ENCODE measurements around the gene ANO6. TPM values are rescaled to one million over a fixed set of nuclear protein-coding genes. Genes with fewer than 3 reads are reported as not detected.

Gene ANO6
- total RNA-seq, 1 experiment from 2014 or later = 51.4 TPM

- ChIA-PET POLR2A (ENCODE audit: unreplicated experiment) (no interaction called here), CTCF (interaction anchor here (0.6 kb wide), 1 partner anchor 126 kb away, joined by 5 read pairs; no protein-coding TSS in a partner anchor)
- no peaks in the 10 kb centered on the region for H4K20me1 ChIP-seq (ENCODE audit: insufficient read depth)
- no peaks in the 10 kb centered on the region for H3K27me3 ChIP-seq (ENCODE audit: insufficient read depth, low read depth)
- no peak overlapping the region for H2AFZ ChIP-seq
- H3K4me2 ChIP-seq = peak overlapping the region; percentile 83
- no peaks in the 10 kb centered on the region for H3K9me3 ChIP-seq (ENCODE audit: insufficient read depth, low read depth)
- DNase-seq = peak in 1 of 2 experiments; percentile 68
- peaks cover 46% of the 10 kb centered on the region for H3K4me1 ChIP-seq (replicated peaks; ENCODE audit: insufficient read depth)
- H3K36me3 ChIP-seq (ENCODE audit: low read depth) = no peaks in the 10 kb centered on the region
- no peaks in the 10 kb centered on the region for H3K9me2 ChIP-seq (ENCODE audit: insufficient read depth)
- peaks cover 91% of the 10 kb centered on the region for H3K79me2 ChIP-seq (ENCODE audit: low read depth)
- BruUV-seq (replicated peaks) = no TSS peak
- H3F3A ChIP-seq (ENCODE audit: insufficient read depth, low read depth) = peaks cover 52% of the 10 kb centered on the region
- intact Hi-C loops (cut with micrococcal nuclease; ENCODE audit: unreplicated experiment) = loop anchor here (5.0 kb wide), 1 partner anchor 508 kb away; the partner anchor contains the start of gene ARID2
- TF ChIP-seq EZH2 (IDR thresholded peaks at IDR 0.05; ENCODE audit: low read depth) = no peak
- peak overlapping the region; percentile 86; the same call in 1 of the 2 replicates for H3K4me3 ChIP-seq
- H3K27ac ChIP-seq = peak overlapping the region; percentile 93
Measured at GRCh38 chr12:45219621-45220020, 3.7 kb downstream of the ANO6 start.

- peak overlapping the region; percentile 86; the same call in 1 of the 2 replicates for H3K4me3 ChIP-seq
- H3K27me3 ChIP-seq (ENCODE audit: insufficient read depth, low read depth) = no peaks in the 10 kb centered on the region
- intact Hi-C loops (cut with micrococcal nuclease; ENCODE audit: unreplicated experiment) = no loop called here
- CTCF ChIA-PET = no interaction called here
- H2AFZ ChIP-seq = no peak overlapping the region
- H3K9me2 ChIP-seq (ENCODE audit: insufficient read depth) = no peaks in the 10 kb centered on the region
- no TSS peak for BruUV-seq (replicated peaks)
- H3F3A ChIP-seq (ENCODE audit: insufficient read depth, low read depth) = peaks cover 46% of the 10 kb centered on the region
- H3K79me2 ChIP-seq (ENCODE audit: low read depth) = peaks cover 95% of the 10 kb centered on the region
- no peaks in the 10 kb centered on the region for H3K36me3 ChIP-seq (ENCODE audit: low read depth)
- H3K4me1 ChIP-seq (replicated peaks; ENCODE audit: insufficient read depth) = peaks cover 43% of the 10 kb centered on the region
- H3K9me3 ChIP-seq (ENCODE audit: insufficient read depth, low read depth) = no peaks in the 10 kb centered on the region
- H3K27ac ChIP-seq = peak overlapping the region; percentile 93
- no peaks in the 10 kb centered on the region for H4K20me1 ChIP-seq (ENCODE audit: insufficient read depth)
- POLR2A ChIA-PET (ENCODE audit: unreplicated experiment) = interaction anchor here (0.5 kb wide), 1 partner anchor 70 kb away, joined by 3 read pairs; no protein-coding TSS in a partner anchor
- TF ChIP-seq EZH2 (IDR thresholded peaks at IDR 0.05; ENCODE audit: low read depth) (no peak), CTCF (conservative IDR thresholded peaks at IDR 0.05) (no peak)
- peak in 1 of 2 experiments; percentile 93 for DNase-seq
- H3K4me2 ChIP-seq = peak overlapping the region; percentile 83
Measured at GRCh38 chr12:45220363-45220931, 4.6 kb downstream of the ANO6 start.

GRCh38 chr12:45220969-45221368 lies 5.1 kb downstream of the ANO6 start:
- Histone ChIP-seq H2AFZ (no peak overlapping the region), H3K27me3 (ENCODE audit: insufficient read depth, low read depth) (no peaks in the 10 kb centered on the region), H4K20me1 (ENCODE audit: insufficient read depth) (no peaks in the 10 kb centered on the region), H3K27ac (peak overlapping the region; percentile 93), H3K9me2 (ENCODE audit: insufficient read depth) (no peaks in the 10 kb centered on the region), H3K4me3 (peak overlapping the region; percentile 39; the same call in 1 of the 2 replicates), H3F3A (ENCODE audit: insufficient read depth, low read depth) (peaks cover 40% of the 10 kb centered on the region), H3K4me1 (replicated peaks; ENCODE audit: insufficient read depth) (peaks cover 43% of the 10 kb centered on the region), H3K9me3 (ENCODE audit: insufficient read depth, low read depth) (no peaks in the 10 kb centered on the region), H3K79me2 (ENCODE audit: low read depth) (peaks cover 100% of the 10 kb centered on the region), H3K36me3 (ENCODE audit: low read depth) (no peaks in the 10 kb centered on the region), H3K4me2 (peak overlapping the region; percentile 83)
- POLR2A ChIA-PET (ENCODE audit: unreplicated experiment) = interaction anchor here (0.5 kb wide), 1 partner anchor 69 kb away, joined by 3 read pairs; no protein-coding TSS in a partner anchor
- BruUV-seq (replicated peaks) = no TSS peak
- intact Hi-C loops (cut with micrococcal nuclease; ENCODE audit: unreplicated experiment) = no loop called here
- CTCF ChIA-PET = no interaction called here
- no peak for TF ChIP-seq CTCF (conservative IDR thresholded peaks at IDR 0.05)
- TF ChIP-seq EZH2 (IDR thresholded peaks at IDR 0.05; ENCODE audit: low read depth) = no peak
- no peak for DNase-seq
